OCI-M2 (cell line): ENCODE results near the gene IL17RD.

Experiments
- DNase-seq: peaks from one replicate; lab custom pipeline; 2025; ENCODE audit not compliant: unreplicated experiment; lab: John Stamatoyannopoulos, UW

IL17RD gene

GRCh38 chr3:57158813-57159738, 6.1 kb downstream of the IL17RD start:
- no peak for DNase-seq

- no peak for DNase-seq
Measured at GRCh38 chr3:57158325-57158724, 6.8 kb downstream of the IL17RD start.

- no peak for DNase-seq
Measured at GRCh38 chr3:57157545-57157944, 7.6 kb downstream of the IL17RD start.

DNA sequence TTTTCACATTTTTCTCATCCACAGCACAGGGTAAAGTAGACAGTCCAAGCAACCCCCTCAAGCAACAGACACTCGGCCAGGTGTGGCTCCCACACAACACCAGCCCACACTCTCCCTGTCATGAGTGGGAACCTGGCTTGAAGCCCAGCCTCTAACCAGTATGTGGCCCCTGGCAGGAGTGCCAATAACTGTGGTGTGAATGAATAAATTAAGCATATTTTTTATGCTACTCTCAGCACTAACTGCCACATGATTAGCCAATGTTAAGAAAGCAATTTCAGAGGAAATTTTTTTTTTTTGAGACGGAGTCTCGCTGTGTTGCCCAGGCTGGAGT, 9.9 kb downstream of the IL17RD start:
- DNase-seq, result no peak

DNA sequence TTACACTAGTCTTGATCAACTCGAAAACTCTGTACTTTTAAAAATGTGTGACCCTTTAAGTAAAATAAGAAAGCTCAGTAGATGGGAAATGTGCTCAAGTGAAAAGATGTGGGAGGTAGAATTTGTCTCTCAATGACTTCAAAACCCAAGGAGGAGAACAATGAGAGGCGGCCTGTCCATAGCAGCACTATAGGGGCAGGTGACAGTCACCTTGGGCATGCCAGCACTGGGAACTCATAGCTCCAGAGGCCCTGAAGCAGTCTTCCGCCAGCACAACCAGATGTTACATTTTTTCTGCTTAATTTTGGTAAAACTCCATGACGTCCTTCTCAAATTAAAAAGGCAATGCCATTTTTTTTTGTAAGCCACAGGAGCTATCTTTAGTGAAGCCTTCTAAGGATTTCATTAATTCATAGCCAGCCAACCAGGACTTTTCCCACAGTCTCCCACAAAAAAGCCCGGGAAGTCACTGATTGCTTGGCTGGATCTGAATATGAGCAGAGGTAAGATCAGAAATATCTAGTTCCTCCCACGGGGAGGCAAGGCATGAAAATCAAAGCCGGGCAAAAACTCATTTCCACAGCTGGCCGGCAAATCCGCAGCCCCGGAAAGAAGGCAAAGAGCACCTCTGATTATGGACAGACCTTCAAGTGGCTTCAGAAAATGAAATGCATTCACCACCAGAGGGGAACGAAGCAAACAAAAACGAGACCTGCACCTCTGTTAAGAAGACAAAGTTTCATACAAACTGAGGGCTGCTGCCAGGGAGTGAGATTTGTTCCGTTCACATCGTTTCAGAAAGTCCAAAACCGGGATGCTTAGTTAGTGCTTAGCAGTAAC, 10.5 kb downstream of the IL17RD start:
- DNase-seq, result no peak

GRCh38 chr3:57152151-57153143, 12.7 kb downstream of the IL17RD start:
- DNase-seq, result no peak

DNA sequence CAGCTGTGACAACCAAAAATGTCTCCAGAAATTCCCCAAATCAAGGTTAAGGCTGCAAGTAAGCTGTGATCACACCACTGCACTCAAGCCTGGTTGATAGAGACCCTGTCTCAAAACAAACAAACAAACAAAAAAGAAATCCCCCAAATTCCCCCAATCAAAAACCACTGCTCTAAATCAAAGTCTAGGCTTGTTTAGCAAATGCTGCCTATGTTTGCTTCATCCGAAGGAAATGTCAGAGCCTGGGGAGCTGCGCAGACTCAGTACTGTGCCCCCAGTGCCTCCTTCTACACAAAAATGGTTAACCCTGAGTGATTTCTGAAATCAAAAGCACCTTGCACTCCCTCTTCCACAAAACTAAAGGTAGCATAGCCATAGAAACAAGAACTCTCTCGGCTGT, 13.4 kb downstream of the IL17RD start:
- no peak for DNase-seq

DNA sequence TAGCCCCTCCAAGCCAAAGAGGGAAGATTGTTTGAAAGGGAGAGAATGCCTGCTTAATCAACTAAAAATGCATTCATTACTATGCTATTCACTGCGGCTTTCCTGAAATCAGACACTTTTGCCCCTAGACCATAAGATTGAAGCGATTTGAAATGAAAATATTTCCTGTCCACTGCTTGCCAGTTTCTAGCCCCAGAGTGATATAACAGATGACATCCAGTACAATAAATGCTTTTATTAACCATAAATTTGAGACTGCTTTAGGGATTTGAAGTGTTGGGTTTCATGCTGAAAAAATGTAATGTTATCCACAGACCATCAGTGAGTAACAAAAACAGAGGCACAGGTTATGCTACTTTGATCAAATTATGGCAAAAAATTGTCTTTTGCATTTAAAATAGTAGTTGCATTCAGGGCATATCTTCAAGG, 14.1 kb downstream of the IL17RD start:
- DNase-seq, result no peak

GRCh38 chr3:57150113-57150581, 15.0 kb downstream of the IL17RD start:
- DNase-seq, result no peak

GRCh38 chr3:57147071-57147470, 18.1 kb downstream of the IL17RD start:
- no peak for DNase-seq

- no peak for DNase-seq
Measured at GRCh38 chr3:57145852-57146251, 19.3 kb downstream of the IL17RD start.

GRCh38 chr3:57144952-57145351, 20.2 kb downstream of the IL17RD start:
- no peak for DNase-seq

- DNase-seq, result no peak
Measured at GRCh38 chr3:57143886-57144459, 21.2 kb downstream of the IL17RD start.

DNA sequence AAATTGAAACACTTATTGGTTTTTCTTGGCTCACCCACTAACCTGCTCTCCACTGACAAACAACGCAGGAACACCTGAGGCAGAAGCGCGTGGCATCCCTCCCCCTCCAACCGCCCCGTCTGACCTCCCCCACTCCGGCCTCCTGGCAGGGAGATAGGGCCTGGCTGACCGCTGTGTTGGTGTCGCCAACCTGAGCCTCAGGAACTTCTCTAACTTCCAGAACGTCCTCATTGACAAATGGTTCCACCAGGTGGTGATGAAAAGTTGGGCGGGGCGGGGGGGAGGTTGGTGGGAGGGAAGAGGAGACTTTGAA, 22.8 kb downstream of the IL17RD start:
- DNase-seq, result no peak

DNA sequence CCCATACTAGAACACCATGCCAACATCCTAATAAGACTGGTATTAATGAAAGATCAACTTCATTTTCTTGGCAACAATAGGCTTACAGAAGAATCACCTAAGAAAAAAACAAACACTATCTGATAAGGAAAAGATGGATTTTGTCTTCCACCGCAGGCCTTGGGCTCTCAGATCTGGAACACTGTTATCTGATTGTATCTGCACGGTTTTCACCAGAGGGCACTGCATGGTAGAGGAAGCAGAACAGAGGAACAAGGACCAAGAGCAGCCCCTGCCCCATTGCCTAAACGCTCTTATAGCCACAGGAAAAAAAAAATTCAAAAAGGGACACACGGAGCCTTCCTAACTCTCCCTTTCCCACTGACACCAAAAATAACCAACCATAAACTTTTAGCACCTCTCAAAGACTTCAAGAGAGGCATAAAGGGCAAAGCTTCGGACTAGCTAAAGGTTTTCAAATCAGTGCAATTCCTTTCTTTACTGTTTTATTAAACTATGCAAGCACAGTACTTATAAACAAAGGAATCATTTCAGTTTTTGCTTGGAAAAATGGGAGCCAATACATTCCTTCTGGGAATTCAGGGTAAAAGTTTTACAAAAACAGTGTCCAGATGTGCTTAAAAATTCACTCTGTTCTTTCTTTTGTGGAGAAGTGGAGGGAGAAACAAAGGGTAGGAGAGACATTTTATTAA, 23.3 kb downstream of the IL17RD start:
- no peak for DNase-seq

- DNase-seq, result no peak
Measured at GRCh38 chr3:57140894-57141293, 24.3 kb downstream of the IL17RD start.

GRCh38 chr3:57135964-57136719, 29.0 kb downstream of the IL17RD start:
- no peak for DNase-seq

- DNase-seq, result no peak
Measured at GRCh38 chr3:57133157-57133556, 32.0 kb downstream of the IL17RD start.

DNA sequence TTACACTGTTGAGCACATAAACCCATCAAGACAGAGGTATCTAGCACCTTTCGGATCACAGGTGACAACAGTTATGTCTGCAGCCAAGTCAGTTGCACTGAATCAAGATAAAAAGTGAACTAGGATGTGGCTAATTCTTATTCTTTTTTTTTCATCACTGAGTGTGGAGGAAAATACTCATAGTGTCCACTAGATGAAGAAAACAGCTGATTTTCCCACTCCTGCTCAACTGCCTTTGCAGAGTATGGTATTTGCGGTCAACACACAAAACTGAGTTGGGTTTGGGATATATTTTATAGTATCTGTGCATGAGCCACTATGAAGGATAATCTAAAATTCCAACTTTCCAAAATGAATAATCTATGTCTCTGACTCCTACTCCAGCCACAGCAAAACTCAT, 32.5 kb downstream of the IL17RD start:
- no peak for DNase-seq
